HCT116 (cell line): ENCODE results near the gene TSACC. TPM values are rescaled to one million over a fixed set of nuclear protein-coding genes. Genes with fewer than 3 reads are reported as not detected.

Experiments used
- ATAC-seq: fragments of 200-7000 bp; cut with Tn5 transposase; 2 replicates; pipeline ENCODE4 v1.9.1; 2020; ENCODE audit warnings: mild to moderate bottlenecking, moderate library complexity
- BruUV-seq: library from RNA; stranded (reverse); fragments of 400-500 nt; replicated peaks from 2 replicates; lab custom pipeline; 2021; lab: Mats Ljungman, UMichigan
- CTCF ChIA-PET: fragments of 300-600 bp; sonication (Branson Sonifier 250); formaldehyde crosslinking; loops from one replicate; lab custom pipeline; 2021; ENCODE audit warnings: antibody characterized with exemption; lab: Charles Lee
- POLR2A ChIA-PET: fragments of 300-600, 350-600 bp; sonication (Branson Sonifier 250); formaldehyde crosslinking; loops from one replicate; lab custom pipeline; 2021; ENCODE audit warnings: antibody characterized with exemption; lab: Charles Lee
- RAD21 ChIA-PET, 2 experiments: fragments of 300-600 bp; sonication (Branson Sonifier 250); formaldehyde crosslinking; loops; one replicate each; lab custom pipeline; 2023; ENCODE audit warnings: low total read pairs in 2 of 2; ENCODE audit not compliant: uncharacterized antibody in 2 of 2, unreplicated experiment in 2 of 2, low non-redundant PET in 1 of 2; lab: Charles Lee
- DNase-seq: peaks from one replicate; pipeline ENCODE4 v3.0.0-alpha.2; 2010; ENCODE audit warnings: low read depth, low spot score
- H2AFZ ChIP-seq: fragments of 200-600 bp; shearing (Covaris generic), sonication (generic); 2 replicates; pipeline ENCODE4 v1.6.1; 2017; ENCODE audit warnings: low read depth, mixed run types, mixed read lengths, antibody characterized with exemption, low read length; ENCODE audit not compliant: poor library complexity, severe bottlenecking
- H3K27ac ChIP-seq: 2 replicates; pipeline ENCODE4 v1.5.1; 2012; ENCODE audit warnings: low read depth, low read length
- H3K27me3 ChIP-seq: fragments of 200-600 bp; sonication (generic); 2 replicates; pipeline ENCODE4 v1.6.1; 2016; ENCODE audit warnings: mixed run types, low read length, mixed read lengths; ENCODE audit not compliant: insufficient read depth
- H3K36me3 ChIP-seq, 2 experiments: fragments of 200-500 bp in 1 of 2; fragments of 200-600 bp in 1 of 2; sonication (Bioruptor generic) in 1 of 2; sonication (generic) in 1 of 2; 2 replicates each; pipeline versions ENCODE4 v1.5.1 to v1.6.1; 2014 to 2016; ENCODE audit warnings: low read length in 2 of 2, inconsistent platforms in 1 of 2, mixed read lengths in 1 of 2, mixed run types in 1 of 2; ENCODE audit not compliant: insufficient read depth in 2 of 2, control insufficient read depth in 1 of 2
- H3K4me1 ChIP-seq, 2 experiments: fragments of 200-600 bp in 1 of 2; sonication (generic) in 1 of 2; 2 replicates each; pipeline versions ENCODE4 v1.5.1 to v1.6.1; 2012 to 2017; ENCODE audit warnings: low read length in 2 of 2, inconsistent platforms in 1 of 2, mild to moderate bottlenecking in 1 of 2, mixed read lengths in 1 of 2, mixed run types in 1 of 2, moderate library complexity in 1 of 2; ENCODE audit not compliant: insufficient read depth in 2 of 2, control insufficient read depth in 1 of 2
- H3K4me2 ChIP-seq: fragments of 200-600 bp; sonication (generic); 2 replicates; pipeline ENCODE4 v1.6.1; 2017; ENCODE audit warnings: mixed run types, low read length, mixed read lengths
- H3K4me3 ChIP-seq, 2 experiments: fragments of 200-600 bp in 1 of 2; sonication (generic) in 1 of 2; replicated peaks in 1 of 2; 2 replicates each; pipeline ENCODE4 v1.5.1; 2011 to 2016; ENCODE audit warnings: low read length in 2 of 2, control low read depth in 1 of 2, low read depth in 1 of 2, mild to moderate bottlenecking in 1 of 2, mixed read lengths in 1 of 2, mixed run types in 1 of 2
- H3K79me2 ChIP-seq: fragments of 200-600 bp; sonication (generic); 2 replicates; pipeline ENCODE4 v1.6.1; 2017; ENCODE audit warnings: mild to moderate bottlenecking, mixed run types, low read length, moderate library complexity, mixed read lengths; ENCODE audit not compliant: insufficient read depth
- H3K9ac ChIP-seq: fragments of 200-600 bp; sonication (generic); 2 replicates; pipeline ENCODE4 v1.6.1; 2016; ENCODE audit warnings: low read length, mixed read lengths
- H3K9me2 ChIP-seq: fragments of 200-600 bp; sonication (generic), shearing (Covaris generic); 2 replicates; pipeline ENCODE4 v1.6.1; 2017; ENCODE audit warnings: mixed run types, mild to moderate bottlenecking, moderate library complexity; ENCODE audit not compliant: insufficient read depth
- H3K9me3 ChIP-seq, 2 experiments: fragments of 200-500 bp in 1 of 2; fragments of 200-600 bp in 1 of 2; sonication (Bioruptor generic) in 1 of 2; sonication (generic) in 1 of 2; 2 replicates each; pipeline ENCODE4 v1.6.1; 2014 to 2017; ENCODE audit warnings: low read length in 2 of 2, mixed read lengths in 2 of 2, inconsistent platforms in 1 of 2, low read depth in 1 of 2, mild to moderate bottlenecking in 1 of 2, mixed run types in 1 of 2, moderate library complexity in 1 of 2; ENCODE audit not compliant: control insufficient read depth in 1 of 2, insufficient read depth in 1 of 2
- H4K20me1 ChIP-seq: fragments of 200-600 bp; sonication (generic), shearing (Covaris generic); 2 replicates; pipeline ENCODE4 v1.6.1; 2017; ENCODE audit warnings: mixed run types, mild to moderate bottlenecking, moderate library complexity; ENCODE audit not compliant: insufficient read depth
- ATF3 ChIP-seq: IDR thresholded peaks from 2 replicates; pipeline ENCODE4 v1.6.1; 2012
- CEBPB ChIP-seq: IDR thresholded peaks from 2 replicates; pipeline ENCODE4 v1.6.1; 2012; ENCODE audit warnings: low read depth
- ELF1 ChIP-seq: IDR thresholded peaks from 2 replicates; pipeline ENCODE4 v1.6.1; 2012; ENCODE audit warnings: low read depth, borderline replicate concordance
- EZH2 ChIP-seq: fragments of 200-600 bp; sonication (generic); IDR thresholded peaks from 2 replicates; pipeline ENCODE4 v1.6.1; 2017; ENCODE audit warnings: antibody characterized with exemption, mixed run types
- EZH2phosphoT487 ChIP-seq: fragments of 200-600 bp; IDR thresholded peaks from 2 replicates; pipeline ENCODE4 v1.6.1; 2018; ENCODE audit warnings: antibody characterized with exemption, borderline replicate concordance
- MAX ChIP-seq: IDR thresholded peaks from 2 replicates; pipeline ENCODE4 v1.6.1; 2012
- POLR2A ChIP-seq: IDR thresholded peaks from 2 replicates; pipeline ENCODE4 v1.7.0; 2011; ENCODE audit warnings: borderline replicate concordance; ENCODE audit not compliant: insufficient read depth, insufficient read length; ENCODE audit errors: extremely low read depth
- POLR2AphosphoS5 ChIP-seq: IDR thresholded peaks from 2 replicates; pipeline ENCODE4 v1.6.1; 2011; ENCODE audit warnings: mild to moderate bottlenecking, low read depth, low read length, moderate library complexity
- RAD21 ChIP-seq: IDR thresholded peaks from 2 replicates; pipeline ENCODE4 v1.6.1; 2012; ENCODE audit warnings: low read depth, mild to moderate bottlenecking
- REST ChIP-seq: IDR thresholded peaks from 2 replicates; pipeline ENCODE4 v1.6.1; 2012; ENCODE audit warnings: low read depth
- SRF ChIP-seq: IDR thresholded peaks from 2 replicates; pipeline ENCODE4 v1.6.1; 2012; ENCODE audit warnings: low read depth
- TCF7L2 ChIP-seq: IDR thresholded peaks from 2 replicates; pipeline ENCODE4 v1.7.0; 2011; ENCODE audit warnings: borderline replicate concordance, inconsistent platforms; ENCODE audit not compliant: insufficient read depth, insufficient read length; ENCODE audit errors: extremely low read depth
- ZFX ChIP-seq: fragments of 450-650 bp; IDR thresholded peaks from 2 replicates; pipeline ENCODE4 v1.6.1; 2017
- ZNF274 ChIP-seq: fragments of 200-500 bp; sonication (Bioruptor generic); IDR thresholded peaks from 2 replicates; pipeline ENCODE4 v1.6.1; 2014; ENCODE audit warnings: mild to moderate bottlenecking, low read depth, low read length, inconsistent platforms
- intact Hi-C: fragments of 100-400 bp; cut with micrococcal nuclease; formaldehyde crosslinking; loops from 2 replicates; pipeline ENCODE4 v1.10.0; 2022
- total RNA-seq: library from RNA; stranded (reverse); gene quantifications from one replicate; pipeline ENCODE4 v1.2.1, GENCODE V29; 2021; ENCODE audit not compliant: unreplicated experiment
- TF ChIP-seq, protein P1 (sequence below), 3 experiments: fragments of 200-600 bp in 1 of 3; sonication (generic) in 1 of 3; IDR thresholded peaks in 2 of 3; conservative IDR thresholded peaks in 1 of 3; 2 replicates each; pipeline ENCODE4 v1.5.1; 2012 to 2017; ENCODE audit warnings: low read depth in 2 of 3, low read length in 2 of 3, antibody characterized with exemption in 1 of 3, borderline replicate concordance in 1 of 3, control low read depth in 1 of 3, mild to moderate bottlenecking in 1 of 3, mixed read lengths in 1 of 3, mixed run types in 1 of 3, moderate library complexity in 1 of 3; ENCODE audit not compliant: insufficient read depth in 1 of 3
- TF ChIP-seq, protein P2 (sequence below): IDR thresholded peaks from 2 replicates; pipeline ENCODE4 v1.6.1; 2011; ENCODE audit warnings: mild to moderate bottlenecking, low read length, moderate library complexity; ENCODE audit not compliant: insufficient replicate concordance; ENCODE audit errors: extremely low read depth

The TSACC gene
- total RNA-seq, 1 experiment from 2014 or later, result 1.0 TPM

- Histone ChIP-seq H3K4me2 (no peak overlapping the region), H3K4me1 (peaks cover 0 to 2% of the 10 kb centered on the region in 2 experiments; a peak in 2 of 4 replicates), H3K36me3 (no peaks in the 10 kb centered on the region), H3K4me3 (no peak overlapping the region), H3K9me2 (no peaks in the 10 kb centered on the region), H3K9me3 (no peaks in the 10 kb centered on the region), H3K27ac (no peak overlapping the region), H3K79me2 (no peaks in the 10 kb centered on the region), H3K9ac (no peak overlapping the region), H4K20me1 (no peaks in the 10 kb centered on the region), H3K27me3 (0 out of 2 replicates have a peak, but pooled peaks cover 2% of the 10 kb centered on the region), H2AFZ (no peak overlapping the region)
- RAD21 ChIA-PET, result no interaction called here
- no peak for DNase-seq
- TF ChIP-seq EZH2phosphoT487 (no peak), ATF3 (no peak), ZFX (no peak), SRF (no peak), CEBPB (no peak), REST (no peak), MAX (no peak), POLR2A (no peak), RAD21 (no peak), EZH2 (no peak), TCF7L2 (no peak), ELF1 (no peak), ZNF274 (no peak), POLR2AphosphoS5 (no peak)
- TF ChIP-seq, protein P1, sequence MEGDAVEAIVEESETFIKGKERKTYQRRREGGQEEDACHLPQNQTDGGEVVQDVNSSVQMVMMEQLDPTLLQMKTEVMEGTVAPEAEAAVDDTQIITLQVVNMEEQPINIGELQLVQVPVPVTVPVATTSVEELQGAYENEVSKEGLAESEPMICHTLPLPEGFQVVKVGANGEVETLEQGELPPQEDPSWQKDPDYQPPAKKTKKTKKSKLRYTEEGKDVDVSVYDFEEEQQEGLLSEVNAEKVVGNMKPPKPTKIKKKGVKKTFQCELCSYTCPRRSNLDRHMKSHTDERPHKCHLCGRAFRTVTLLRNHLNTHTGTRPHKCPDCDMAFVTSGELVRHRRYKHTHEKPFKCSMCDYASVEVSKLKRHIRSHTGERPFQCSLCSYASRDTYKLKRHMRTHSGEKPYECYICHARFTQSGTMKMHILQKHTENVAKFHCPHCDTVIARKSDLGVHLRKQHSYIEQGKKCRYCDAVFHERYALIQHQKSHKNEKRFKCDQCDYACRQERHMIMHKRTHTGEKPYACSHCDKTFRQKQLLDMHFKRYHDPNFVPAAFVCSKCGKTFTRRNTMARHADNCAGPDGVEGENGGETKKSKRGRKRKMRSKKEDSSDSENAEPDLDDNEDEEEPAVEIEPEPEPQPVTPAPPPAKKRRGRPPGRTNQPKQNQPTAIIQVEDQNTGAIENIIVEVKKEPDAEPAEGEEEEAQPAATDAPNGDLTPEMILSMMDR (IDR thresholded peaks at IDR 0.05 in 2 of 3, conservative IDR thresholded peaks at IDR 0.05 in 1 of 3; ENCODE audit: borderline replicate concordance in 1 of 3, insufficient read depth in 1 of 3, low read depth in 2 of 3, low read length in 2 of 3), result no peak
- TF ChIP-seq, protein P2, sequence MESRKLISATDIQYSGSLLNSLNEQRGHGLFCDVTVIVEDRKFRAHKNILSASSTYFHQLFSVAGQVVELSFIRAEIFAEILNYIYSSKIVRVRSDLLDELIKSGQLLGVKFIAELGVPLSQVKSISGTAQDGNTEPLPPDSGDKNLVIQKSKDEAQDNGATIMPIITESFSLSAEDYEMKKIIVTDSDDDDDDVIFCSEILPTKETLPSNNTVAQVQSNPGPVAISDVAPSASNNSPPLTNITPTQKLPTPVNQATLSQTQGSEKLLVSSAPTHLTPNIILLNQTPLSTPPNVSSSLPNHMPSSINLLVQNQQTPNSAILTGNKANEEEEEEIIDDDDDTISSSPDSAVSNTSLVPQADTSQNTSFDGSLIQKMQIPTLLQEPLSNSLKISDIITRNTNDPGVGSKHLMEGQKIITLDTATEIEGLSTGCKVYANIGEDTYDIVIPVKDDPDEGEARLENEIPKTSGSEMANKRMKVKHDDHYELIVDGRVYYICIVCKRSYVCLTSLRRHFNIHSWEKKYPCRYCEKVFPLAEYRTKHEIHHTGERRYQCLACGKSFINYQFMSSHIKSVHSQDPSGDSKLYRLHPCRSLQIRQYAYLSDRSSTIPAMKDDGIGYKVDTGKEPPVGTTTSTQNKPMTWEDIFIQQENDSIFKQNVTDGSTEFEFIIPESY, result no peak
- CTCF ChIA-PET, result interaction anchor here (1.5 kb wide), 1 partner anchor 15 kb away, joined by 5 read pairs; no protein-coding TSS in a partner anchor
- intact Hi-C loops, result no loop called here
- POLR2A ChIA-PET, result interaction anchor here (0.5 kb wide), 1 partner anchor 12 kb away, joined by 3 read pairs; no protein-coding TSS in a partner anchor
- ATAC-seq, result no peak
- BruUV-seq, result no TSS peak
Observed at GRCh38 chr1:156344409-156344808, 6.1 kb downstream of the TSACC start.
